Osteoblast (primary cell): ENCODE data around the gene PPP1R3E. TPM values are rescaled to one million over a fixed set of nuclear protein-coding genes. Genes with fewer than 3 reads are reported as not detected.

Source experiments
- DNase-seq: peaks from one replicate; pipeline ENCODE4 v3.0.0; 2011; ENCODE audit warnings: low spot score, mixed read lengths; ENCODE audit not compliant: insufficient read length; ENCODE audit errors: missing footprints
- H2AFZ ChIP-seq: 2 replicates; pipeline ENCODE4 v1.6.0; 2011; ENCODE audit warnings: mild to moderate bottlenecking, low read length
- H3K27ac ChIP-seq: 2 replicates; pipeline ENCODE4 v1.5.1; 2011; ENCODE audit warnings: mild to moderate bottlenecking, low read depth, low read length, moderate library complexity
- H3K27me3 ChIP-seq: 2 replicates; pipeline ENCODE4 v1.6.0; 2012; ENCODE audit warnings: mild to moderate bottlenecking, control low read depth, inconsistent platforms, low read length, moderate library complexity; ENCODE audit not compliant: insufficient read depth
- H3K36me3 ChIP-seq: 2 replicates; pipeline ENCODE4 v1.5.1; 2011; ENCODE audit warnings: mild to moderate bottlenecking, low read length, control low read depth, moderate library complexity; ENCODE audit not compliant: insufficient read depth
- H3K4me1 ChIP-seq: 2 replicates; pipeline ENCODE4 v1.5.1; 2011; ENCODE audit warnings: mild to moderate bottlenecking, low read length, control low read depth, moderate library complexity; ENCODE audit not compliant: insufficient read depth
- H3K4me2 ChIP-seq: 2 replicates; pipeline ENCODE4 v1.6.0; 2011; ENCODE audit warnings: mild to moderate bottlenecking, low read length; ENCODE audit not compliant: insufficient read depth
- H3K4me3 ChIP-seq: fragments of 200-600 bp; sonication (generic); 3 replicates; pipeline ENCODE4 v1.5.1; 2012; ENCODE audit warnings: mild to moderate bottlenecking, low read length, inconsistent platforms; ENCODE audit not compliant: insufficient read depth
- H3K79me2 ChIP-seq: 2 replicates; pipeline ENCODE4 v1.6.0; 2012; ENCODE audit warnings: mild to moderate bottlenecking, low read length, control low read depth, inconsistent platforms; ENCODE audit not compliant: insufficient read depth
- H3K9me3 ChIP-seq: 2 replicates; pipeline ENCODE4 v1.5.1; 2011; ENCODE audit warnings: low read depth, low read length, control low read depth
- H4K20me1 ChIP-seq: 2 replicates; pipeline ENCODE4 v1.6.0; 2012; ENCODE audit warnings: mild to moderate bottlenecking, low read length, control low read depth; ENCODE audit not compliant: insufficient read depth
- total RNA-seq: library from RNA; depleted of rRNA; stranded (reverse); fragments of >200 nt; gene quantifications from 2 replicates; pipeline ENCODE4 v1.2.3, GENCODE V29; 2012
- TF ChIP-seq, protein P1 (sequence below): IDR thresholded peaks from 2 replicates; pipeline ENCODE4 v1.5.1; 2011; ENCODE audit warnings: mild to moderate bottlenecking, low read depth, low read length, moderate library complexity; ENCODE audit errors: extremely low read depth

PPP1R3E gene
- total RNA-seq, 1 donor: 7.6 TPM

- no peak overlapping the region for H2AFZ ChIP-seq
- TF ChIP-seq, protein P1, sequence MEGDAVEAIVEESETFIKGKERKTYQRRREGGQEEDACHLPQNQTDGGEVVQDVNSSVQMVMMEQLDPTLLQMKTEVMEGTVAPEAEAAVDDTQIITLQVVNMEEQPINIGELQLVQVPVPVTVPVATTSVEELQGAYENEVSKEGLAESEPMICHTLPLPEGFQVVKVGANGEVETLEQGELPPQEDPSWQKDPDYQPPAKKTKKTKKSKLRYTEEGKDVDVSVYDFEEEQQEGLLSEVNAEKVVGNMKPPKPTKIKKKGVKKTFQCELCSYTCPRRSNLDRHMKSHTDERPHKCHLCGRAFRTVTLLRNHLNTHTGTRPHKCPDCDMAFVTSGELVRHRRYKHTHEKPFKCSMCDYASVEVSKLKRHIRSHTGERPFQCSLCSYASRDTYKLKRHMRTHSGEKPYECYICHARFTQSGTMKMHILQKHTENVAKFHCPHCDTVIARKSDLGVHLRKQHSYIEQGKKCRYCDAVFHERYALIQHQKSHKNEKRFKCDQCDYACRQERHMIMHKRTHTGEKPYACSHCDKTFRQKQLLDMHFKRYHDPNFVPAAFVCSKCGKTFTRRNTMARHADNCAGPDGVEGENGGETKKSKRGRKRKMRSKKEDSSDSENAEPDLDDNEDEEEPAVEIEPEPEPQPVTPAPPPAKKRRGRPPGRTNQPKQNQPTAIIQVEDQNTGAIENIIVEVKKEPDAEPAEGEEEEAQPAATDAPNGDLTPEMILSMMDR: no peak
- H3K36me3 ChIP-seq: no peaks in the 10 kb centered on the region
- H3K79me2 ChIP-seq: peaks cover 5% of the 10 kb centered on the region
- peaks cover 8% of the 10 kb centered on the region for H3K27me3 ChIP-seq
- H4K20me1 ChIP-seq: no peaks in the 10 kb centered on the region
- H3K27ac ChIP-seq: no peak overlapping the region
- H3K9me3 ChIP-seq: no peaks in the 10 kb centered on the region
- no peak for DNase-seq
- H3K4me3 ChIP-seq: no peak overlapping the region
- no peak overlapping the region for H3K4me2 ChIP-seq
- H3K4me1 ChIP-seq: peaks cover 32% of the 10 kb centered on the region
These were observed 5.6 kb downstream of the PPP1R3E start for GRCh38 chr14:23297096-23297495.

DNA sequence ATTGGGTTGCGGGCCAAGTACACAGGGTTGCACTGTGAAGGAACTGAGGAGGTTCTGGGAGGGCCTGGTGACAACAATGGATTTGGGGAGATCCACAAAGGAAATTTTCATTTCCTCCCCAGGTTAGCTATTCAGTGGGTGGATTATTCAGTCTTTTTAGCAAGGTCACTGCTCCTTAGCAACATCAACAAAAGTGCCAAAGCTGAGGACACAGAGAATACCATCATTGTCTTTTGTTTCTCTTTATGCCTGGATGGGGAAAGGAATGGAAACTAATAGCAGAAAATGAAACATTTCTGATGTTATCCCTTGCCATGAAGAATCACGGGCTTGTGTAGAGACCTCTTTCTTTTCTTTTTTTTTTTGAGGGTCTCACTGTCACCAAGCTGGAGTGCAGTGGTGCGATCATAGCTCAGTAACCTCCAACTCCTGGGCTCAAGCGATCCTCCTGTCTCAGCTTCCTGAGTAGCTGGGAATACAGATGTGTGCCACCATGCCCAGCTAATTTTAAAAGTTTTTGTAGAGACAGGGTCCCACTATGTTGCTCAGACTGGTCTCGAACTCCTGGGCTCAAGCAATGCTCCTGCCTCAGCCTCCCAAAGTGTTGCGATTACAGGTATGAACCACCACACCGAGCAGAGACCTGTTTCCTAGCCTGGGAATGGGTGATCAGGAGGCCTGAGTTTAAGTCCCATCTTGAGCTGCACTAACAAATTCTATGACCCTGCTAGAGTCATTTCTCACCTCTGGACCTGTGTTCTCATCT lies 6.5 kb downstream of the PPP1R3E start:
- Histone ChIP-seq H3K4me2 (no peak overlapping the region), H3K4me1 (peaks cover 29% of the 10 kb centered on the region), H2AFZ (no peak overlapping the region), H3K79me2 (peaks cover 5% of the 10 kb centered on the region), H3K27me3 (peaks cover 8% of the 10 kb centered on the region), H3K27ac (no peak overlapping the region), H3K9me3 (no peaks in the 10 kb centered on the region), H3K36me3 (no peaks in the 10 kb centered on the region), H4K20me1 (no peaks in the 10 kb centered on the region), H3K4me3 (no peak overlapping the region)
- TF ChIP-seq, protein P1: no peak
- no peak for DNase-seq

- no peak for DNase-seq
- Histone ChIP-seq H3K9me3 (no peaks in the 10 kb centered on the region), H3K27ac (no peak overlapping the region), H3K27me3 (peaks cover 9% of the 10 kb centered on the region), H3K79me2 (peaks cover 1% of the 10 kb centered on the region), H3K4me1 (peaks cover 21% of the 10 kb centered on the region), H4K20me1 (no peaks in the 10 kb centered on the region), H2AFZ (peak overlapping the region; percentile 3), H3K4me2 (peak overlapping the region; percentile 19), H3K4me3 (no peak overlapping the region), H3K36me3 (no peaks in the 10 kb centered on the region)
- TF ChIP-seq, protein P1: peak; percentile 88
These were observed 7.7 kb downstream of the PPP1R3E start for GRCh38 chr14:23294734-23295561.
